ENCODE data around the gene GLI2. TPM values are rescaled to one million over a fixed set of nuclear protein-coding genes. Genes with fewer than 3 reads are reported as not detected.

GLI2 gene
- total RNA-seq, 1 donor from 2014 or later = 4.8 TPM

DNA sequence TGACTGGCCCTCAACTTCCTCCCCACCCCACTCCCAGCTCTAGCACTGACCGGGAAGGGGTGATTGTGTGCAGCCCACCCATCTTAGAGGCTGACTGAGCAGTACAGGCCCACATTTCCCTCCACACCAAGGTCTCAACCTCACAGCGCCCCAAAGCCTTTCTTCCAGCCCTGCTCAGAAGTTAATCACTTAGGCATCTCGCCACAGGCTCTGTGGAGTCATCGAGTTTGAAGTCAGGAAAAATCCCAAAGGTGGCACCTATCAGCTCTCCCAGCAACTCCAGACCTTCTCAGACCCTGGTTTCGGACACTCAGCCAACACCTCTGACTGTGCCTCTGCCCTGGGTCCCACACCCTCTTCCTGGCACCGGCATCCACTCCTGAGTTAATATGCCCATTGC lies 43.0 kb upstream of the GLI2 start:
- H3K27me3 ChIP-seq (ENCODE audit: control insufficient read depth, insufficient read depth, low read length) = peaks cover 20% of the 10 kb centered on the region
- DNase-seq (ENCODE audit: low read depth) = no peak
- H3K4me3 ChIP-seq (ENCODE audit: low read depth, low read length) = no peak overlapping the region
- TF ChIP-seq, protein P1, sequence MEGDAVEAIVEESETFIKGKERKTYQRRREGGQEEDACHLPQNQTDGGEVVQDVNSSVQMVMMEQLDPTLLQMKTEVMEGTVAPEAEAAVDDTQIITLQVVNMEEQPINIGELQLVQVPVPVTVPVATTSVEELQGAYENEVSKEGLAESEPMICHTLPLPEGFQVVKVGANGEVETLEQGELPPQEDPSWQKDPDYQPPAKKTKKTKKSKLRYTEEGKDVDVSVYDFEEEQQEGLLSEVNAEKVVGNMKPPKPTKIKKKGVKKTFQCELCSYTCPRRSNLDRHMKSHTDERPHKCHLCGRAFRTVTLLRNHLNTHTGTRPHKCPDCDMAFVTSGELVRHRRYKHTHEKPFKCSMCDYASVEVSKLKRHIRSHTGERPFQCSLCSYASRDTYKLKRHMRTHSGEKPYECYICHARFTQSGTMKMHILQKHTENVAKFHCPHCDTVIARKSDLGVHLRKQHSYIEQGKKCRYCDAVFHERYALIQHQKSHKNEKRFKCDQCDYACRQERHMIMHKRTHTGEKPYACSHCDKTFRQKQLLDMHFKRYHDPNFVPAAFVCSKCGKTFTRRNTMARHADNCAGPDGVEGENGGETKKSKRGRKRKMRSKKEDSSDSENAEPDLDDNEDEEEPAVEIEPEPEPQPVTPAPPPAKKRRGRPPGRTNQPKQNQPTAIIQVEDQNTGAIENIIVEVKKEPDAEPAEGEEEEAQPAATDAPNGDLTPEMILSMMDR (IDR thresholded peaks at IDR 0.05; ENCODE audit: insufficient read depth, low read length, poor library complexity, severe bottlenecking) = no peak
- H3K36me3 ChIP-seq (ENCODE audit: control insufficient read depth, insufficient read depth, low read length) = no peaks in the 10 kb centered on the region

DNA sequence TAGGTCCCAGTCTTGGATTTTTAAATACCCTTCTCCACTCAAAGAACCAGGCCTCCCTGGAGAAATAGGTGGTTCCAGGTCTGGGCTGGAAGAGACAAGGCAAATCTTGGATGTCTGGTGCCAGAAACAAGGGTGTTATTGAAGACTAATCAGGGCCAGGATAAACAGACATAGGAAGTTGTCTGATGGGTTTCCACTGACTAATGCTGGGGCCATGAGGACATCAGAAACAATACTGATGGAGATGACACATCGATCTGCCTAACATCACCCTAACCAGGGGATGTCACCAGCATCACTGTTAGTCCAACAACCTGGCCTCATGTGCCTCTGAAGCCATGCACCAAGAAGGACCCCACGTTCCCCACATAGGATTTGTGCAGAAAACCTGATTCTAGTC lies 42.5 kb upstream of the GLI2 start:
- H3K4me3 ChIP-seq (ENCODE audit: low read depth, low read length) = no peak overlapping the region
- H3K36me3 ChIP-seq (ENCODE audit: control insufficient read depth, insufficient read depth, low read length) = no peaks in the 10 kb centered on the region
- TF ChIP-seq, protein P1 (IDR thresholded peaks at IDR 0.05; ENCODE audit: insufficient read depth, low read length, poor library complexity, severe bottlenecking) = no peak
- peaks cover 20% of the 10 kb centered on the region for H3K27me3 ChIP-seq (ENCODE audit: control insufficient read depth, insufficient read depth, low read length)
- no peak for DNase-seq (ENCODE audit: low read depth)

DNA sequence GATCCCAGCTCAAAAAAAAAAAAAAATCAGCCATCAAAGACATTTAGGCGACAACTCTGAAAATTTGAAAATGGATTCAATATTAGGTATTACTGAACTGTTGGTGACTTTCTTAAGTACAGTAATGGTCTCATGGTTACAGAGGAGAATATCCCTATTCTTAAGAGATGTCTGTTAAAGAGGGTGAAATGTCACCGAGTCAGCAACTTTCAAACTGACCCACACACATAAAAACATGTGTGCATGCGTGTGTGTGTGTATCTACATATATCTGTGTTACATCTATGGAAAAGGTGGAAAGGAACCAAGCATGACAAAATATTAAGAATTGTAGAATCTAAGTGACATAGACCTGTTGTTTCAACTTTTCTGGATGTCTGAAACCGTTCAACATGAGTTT lies 41.6 kb upstream of the GLI2 start:
- DNase-seq (ENCODE audit: low read depth) = no peak
- TF ChIP-seq, protein P1 (IDR thresholded peaks at IDR 0.05; ENCODE audit: insufficient read depth, low read length, poor library complexity, severe bottlenecking) = no peak
- H3K36me3 ChIP-seq (ENCODE audit: control insufficient read depth, insufficient read depth, low read length) = no peaks in the 10 kb centered on the region
- H3K4me3 ChIP-seq (ENCODE audit: low read depth, low read length) = no peak overlapping the region
- H3K27me3 ChIP-seq (ENCODE audit: control insufficient read depth, insufficient read depth, low read length) = peaks cover 20% of the 10 kb centered on the region

DNA sequence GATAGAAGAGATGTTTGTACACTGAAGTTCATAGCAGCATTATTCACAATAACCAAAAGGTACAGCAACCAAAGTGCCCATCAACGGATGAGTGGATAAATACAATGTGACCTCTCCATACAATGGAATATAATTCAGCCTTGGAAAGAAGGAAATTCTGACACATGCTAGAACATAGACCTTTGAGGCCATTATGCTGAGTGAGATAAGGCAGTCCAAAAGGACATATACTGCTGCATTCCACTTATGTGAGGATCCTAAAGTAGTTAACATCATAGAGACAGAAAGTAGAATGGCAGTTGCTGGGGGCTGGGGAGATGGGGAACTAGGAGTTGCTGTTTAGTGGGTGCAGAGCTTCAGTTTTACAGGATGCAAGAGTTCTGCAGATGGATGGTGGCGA lies 38.2 kb upstream of the GLI2 start:
- H3K36me3 ChIP-seq (ENCODE audit: control insufficient read depth, insufficient read depth, low read length) = no peaks in the 10 kb centered on the region
- H3K27me3 ChIP-seq (ENCODE audit: control insufficient read depth, insufficient read depth, low read length) = peaks cover 9% of the 10 kb centered on the region
- no peak overlapping the region for H3K4me3 ChIP-seq (ENCODE audit: low read depth, low read length)
- TF ChIP-seq, protein P1 (IDR thresholded peaks at IDR 0.05; ENCODE audit: insufficient read depth, low read length, poor library complexity, severe bottlenecking) = no peak
- no peak for DNase-seq (ENCODE audit: low read depth)

DNA sequence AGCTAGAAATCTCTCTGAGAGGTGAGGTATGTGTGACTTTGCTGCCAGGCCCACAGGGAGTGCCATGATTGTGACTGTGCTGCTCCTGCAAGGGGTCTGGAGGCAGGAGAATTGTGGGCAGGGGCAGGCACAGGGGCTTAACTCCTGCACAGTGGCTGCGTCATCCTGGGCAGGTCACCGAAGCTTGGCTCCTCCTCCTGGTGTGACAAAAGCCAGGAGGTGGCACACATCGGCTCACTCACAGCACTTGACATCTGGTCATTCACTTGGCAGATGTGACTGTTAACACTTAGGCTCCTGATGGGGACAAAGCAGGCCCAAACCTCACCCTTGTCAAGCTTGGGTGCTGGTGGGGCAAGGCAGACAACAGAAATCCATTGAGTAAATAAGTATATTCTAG lies 36.4 kb upstream of the GLI2 start:
- Histone ChIP-seq H3K4me3 (ENCODE audit: low read depth, low read length) (no peak overlapping the region), H3K27me3 (ENCODE audit: control insufficient read depth, insufficient read depth, low read length) (peaks cover 6% of the 10 kb centered on the region), H3K36me3 (ENCODE audit: control insufficient read depth, insufficient read depth, low read length) (no peaks in the 10 kb centered on the region)
- TF ChIP-seq, protein P1 (IDR thresholded peaks at IDR 0.05; ENCODE audit: insufficient read depth, low read length, poor library complexity, severe bottlenecking) = no peak
- no peak for DNase-seq (ENCODE audit: low read depth)

DNA sequence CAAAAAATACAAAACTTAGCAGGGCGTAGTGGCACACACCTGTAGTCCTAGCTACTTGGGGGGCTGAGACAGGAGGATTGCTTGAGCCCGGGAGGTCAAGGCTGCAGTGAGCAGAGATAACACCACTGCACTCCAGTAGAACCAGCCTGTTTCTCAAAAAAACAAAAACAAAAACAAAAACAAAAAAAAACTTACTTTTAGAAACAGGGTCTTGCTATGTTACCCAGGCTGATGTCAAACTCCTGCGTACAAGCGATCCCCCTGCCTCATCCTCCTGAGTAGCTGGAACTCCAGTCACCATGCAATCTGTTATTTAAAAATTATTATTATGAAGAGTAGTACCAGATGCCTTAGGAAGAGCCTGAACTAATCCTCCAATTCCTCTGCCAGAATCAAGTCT lies 35.0 kb upstream of the GLI2 start:
- H3K27me3 ChIP-seq (ENCODE audit: control insufficient read depth, insufficient read depth, low read length) = no peaks in the 10 kb centered on the region
- no peak overlapping the region for H3K4me3 ChIP-seq (ENCODE audit: low read depth, low read length)
- no peaks in the 10 kb centered on the region for H3K36me3 ChIP-seq (ENCODE audit: control insufficient read depth, insufficient read depth, low read length)
- TF ChIP-seq, protein P1 (IDR thresholded peaks at IDR 0.05; ENCODE audit: insufficient read depth, low read length, poor library complexity, severe bottlenecking) = no peak
- no peak for DNase-seq (ENCODE audit: low read depth)
